OCI-LY7 (cell line): Measurements from ENCODE around the gene KLF2.

ENCODE experiments used
- EZH2phosphoT487 ChIP-seq: fragments of 200-600 bp; sonication (generic); IDR thresholded peaks from 2 replicates; pipeline ENCODE4 v1.6.1; 2018; ENCODE audit warnings: low read depth, borderline replicate concordance, mild to moderate bottlenecking, mixed run types, antibody characterized with exemption, low read length, moderate library complexity, mixed read lengths
- TF ChIP-seq, protein P1 (sequence below): fragments of 200-600 bp; sonication (generic); conservative IDR thresholded peaks from 2 replicates; pipeline ENCODE4 v1.5.1; 2014; ENCODE audit warnings: mild to moderate bottlenecking, antibody characterized with exemption, low read length, moderate library complexity, mixed read lengths

DNA sequence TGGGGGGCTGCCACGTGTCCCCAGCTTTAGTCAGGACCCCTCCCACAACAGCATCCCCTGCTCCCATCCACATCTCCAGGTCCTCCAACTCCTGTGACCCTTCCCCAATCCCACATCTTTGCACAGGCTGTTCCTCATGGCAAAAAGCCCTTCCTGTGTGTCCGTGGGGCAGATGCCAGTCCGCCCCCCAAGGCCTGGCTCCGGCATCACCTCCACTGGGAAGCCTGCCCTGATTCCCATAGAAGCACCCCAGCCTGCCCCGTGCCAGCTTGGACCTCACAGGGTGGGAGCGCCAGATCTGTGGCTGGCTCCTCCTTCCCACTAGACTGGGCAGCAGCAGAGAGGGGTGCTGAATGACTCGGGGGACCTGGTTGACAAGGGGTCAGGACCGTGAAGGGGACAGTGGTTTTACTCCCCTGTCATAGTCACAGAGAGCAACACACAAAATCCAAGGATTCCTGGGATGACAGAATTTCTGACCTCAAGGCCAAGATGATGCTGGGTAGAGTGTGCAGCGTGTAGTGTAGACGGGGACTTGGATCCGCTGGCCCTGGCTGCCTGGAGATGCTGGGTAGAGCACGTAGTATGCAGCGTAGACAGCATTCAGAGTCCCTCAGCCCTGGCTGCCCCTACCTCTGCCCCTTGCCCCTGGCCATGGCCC is 13.3 kb downstream of the KLF2 start:
- TF ChIP-seq, protein P1, sequence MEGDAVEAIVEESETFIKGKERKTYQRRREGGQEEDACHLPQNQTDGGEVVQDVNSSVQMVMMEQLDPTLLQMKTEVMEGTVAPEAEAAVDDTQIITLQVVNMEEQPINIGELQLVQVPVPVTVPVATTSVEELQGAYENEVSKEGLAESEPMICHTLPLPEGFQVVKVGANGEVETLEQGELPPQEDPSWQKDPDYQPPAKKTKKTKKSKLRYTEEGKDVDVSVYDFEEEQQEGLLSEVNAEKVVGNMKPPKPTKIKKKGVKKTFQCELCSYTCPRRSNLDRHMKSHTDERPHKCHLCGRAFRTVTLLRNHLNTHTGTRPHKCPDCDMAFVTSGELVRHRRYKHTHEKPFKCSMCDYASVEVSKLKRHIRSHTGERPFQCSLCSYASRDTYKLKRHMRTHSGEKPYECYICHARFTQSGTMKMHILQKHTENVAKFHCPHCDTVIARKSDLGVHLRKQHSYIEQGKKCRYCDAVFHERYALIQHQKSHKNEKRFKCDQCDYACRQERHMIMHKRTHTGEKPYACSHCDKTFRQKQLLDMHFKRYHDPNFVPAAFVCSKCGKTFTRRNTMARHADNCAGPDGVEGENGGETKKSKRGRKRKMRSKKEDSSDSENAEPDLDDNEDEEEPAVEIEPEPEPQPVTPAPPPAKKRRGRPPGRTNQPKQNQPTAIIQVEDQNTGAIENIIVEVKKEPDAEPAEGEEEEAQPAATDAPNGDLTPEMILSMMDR = no peak
- TF ChIP-seq EZH2phosphoT487 = no peak
